Vagina (tissue), 2 donors: ENCODE data around the gene KLHDC8A.

Experiments used
- CTCF ChIP-seq, 3 experiments: fragments of 450-650 bp in 2 of 3; fragments of 200-600 bp in 1 of 3; sonication (generic) in 1 of 3; IDR thresholded peaks; one replicate each; pipeline ENCODE4 v1.5.1; 2017 to 2019; ENCODE audit warnings: antibody characterized with exemption in 3 of 3, mild to moderate bottlenecking in 2 of 3, moderate library complexity in 2 of 3
- POLR2A ChIP-seq, 2 donors: fragments of 450-650 bp; IDR thresholded peaks; one replicate each; pipeline ENCODE4 v1.6.1; 2017; ENCODE audit warnings: antibody characterized with exemption in 2 of 2, mild to moderate bottlenecking in 2 of 2, moderate library complexity in 2 of 2
- POLR2AphosphoS5 ChIP-seq, 2 donors: sonication (generic); formaldehyde crosslinking; IDR thresholded peaks; one replicate each; pipeline ENCODE4 v1.9.0; 2017; ENCODE audit warnings: antibody characterized with exemption in 2 of 2, mild to moderate bottlenecking in 2 of 2, low read depth in 1 of 2; ENCODE audit not compliant: insufficient read depth in 1 of 2

GRCh38 chr1:205342986-205343385 is 13.7 kb downstream of the KLHDC8A start:
- no peak for TF ChIP-seq POLR2AphosphoS5 (IDR thresholded peaks at IDR 0.05; ENCODE audit: insufficient read depth in 1 of 2, low read depth in 1 of 2)
- no peak for TF ChIP-seq CTCF (IDR thresholded peaks at IDR 0.05)
- TF ChIP-seq POLR2A (IDR thresholded peaks at IDR 0.05): no peak
